Measurements from ENCODE around the gene TRPT1.

Gene TRPT1

DNA sequence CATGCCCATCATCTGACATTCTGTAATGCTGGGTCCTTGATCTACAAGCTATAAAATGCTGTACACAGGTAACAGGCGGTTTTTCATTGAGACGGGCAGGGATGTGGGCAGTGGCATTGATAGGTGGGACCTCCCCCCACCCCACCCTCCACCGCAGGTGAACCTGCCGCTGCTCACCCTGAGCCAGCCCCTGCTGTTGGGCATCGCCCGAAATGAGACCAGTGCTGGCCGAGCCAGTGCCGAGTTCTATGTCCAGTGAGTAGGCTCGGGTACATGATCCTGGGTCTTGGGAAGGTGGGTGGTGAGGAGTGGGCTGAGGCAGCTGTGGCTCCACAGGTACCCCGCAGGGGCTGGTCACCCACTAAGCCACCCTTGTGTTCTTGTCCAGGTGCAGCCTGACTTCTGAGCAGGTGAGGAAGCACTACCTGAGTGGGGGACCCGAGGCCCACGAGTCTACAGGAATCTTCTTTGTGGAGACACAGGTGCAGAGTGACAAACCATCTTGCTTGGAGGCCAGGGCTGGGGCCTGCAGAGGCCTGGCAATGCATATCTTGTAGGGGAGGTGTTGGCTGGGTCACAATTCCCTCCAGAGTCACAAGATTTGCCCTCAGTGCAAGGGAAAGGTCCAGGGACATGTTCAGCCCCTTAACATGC, 3.2 kb upstream of the TRPT1 start:
- no peak for ATAC-seq
- TF ChIP-seq ZFP3 (CRISPR knock-in tag; IDR thresholded peaks at IDR 0.05) = no peak
- TF ChIP-seq CSDC2 (CRISPR knock-in tag; IDR thresholded peaks at IDR 0.05) = no peak
- no peak for TF ChIP-seq ZNF70 (CRISPR knock-in tag; IDR thresholded peaks at IDR 0.05)
- no peak for TF ChIP-seq ZNF8 (CRISPR knock-in tag; IDR thresholded peaks at IDR 0.05)
- TF ChIP-seq ZC3H10 (CRISPR knock-in tag; IDR thresholded peaks at IDR 0.05) = no peak

DNA sequence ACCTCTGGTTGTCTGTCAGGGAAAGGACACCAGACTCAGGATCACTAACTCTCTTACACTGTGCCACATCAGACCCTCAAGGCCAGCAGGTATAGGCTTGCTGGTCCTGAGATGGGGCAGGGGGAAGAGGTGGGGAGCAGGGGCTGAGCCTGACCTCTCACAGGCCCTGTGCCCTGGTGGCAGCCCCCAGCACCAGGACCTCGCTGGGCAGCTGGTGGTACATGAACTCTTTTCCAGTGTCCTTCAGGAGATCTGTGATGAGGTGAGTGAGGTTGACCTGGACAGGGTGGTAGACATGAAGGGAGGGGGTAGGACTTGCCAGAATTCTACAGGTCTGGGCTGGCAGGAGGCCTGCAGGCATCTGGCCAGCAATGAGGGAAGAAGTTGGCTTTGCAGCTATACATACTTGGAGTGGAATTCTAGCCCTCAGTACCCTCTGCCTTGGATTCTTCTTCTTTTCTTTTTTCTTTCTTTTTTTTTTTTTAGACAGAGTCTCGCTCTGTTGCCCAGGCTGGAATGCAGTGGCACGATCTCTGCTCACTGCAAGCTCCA, 1.5 kb upstream of the TRPT1 start:
- no peak for ATAC-seq
- TF ChIP-seq ZNF565 (CRISPR knock-in tag; conservative IDR thresholded peaks at IDR 0.05; ENCODE audit: low read depth) (no peak), ESRRG (CRISPR knock-in tag; IDR thresholded peaks at IDR 0.05) (no peak), GLIS3 (CRISPR knock-in tag; IDR thresholded peaks at IDR 0.05) (no peak), ARNTL (CRISPR knock-in tag; IDR thresholded peaks at IDR 0.05; ENCODE audit: borderline replicate concordance, low read depth) (no peak), PPARA (CRISPR knock-in tag; IDR thresholded peaks at IDR 0.05; ENCODE audit: borderline replicate concordance) (no peak), TCF4 (CRISPR knock-in tag; IDR thresholded peaks at IDR 0.05; ENCODE audit: borderline replicate concordance) (no peak)

- peak; percentile 31 for ATAC-seq
- TF ChIP-seq TCF4 (CRISPR knock-in tag; IDR thresholded peaks at IDR 0.05; ENCODE audit: borderline replicate concordance) (no peak), PATZ1 (CRISPR knock-in tag; IDR thresholded peaks at IDR 0.05; ENCODE audit: borderline replicate concordance) (0 out of 2 replicates have a peak, but pooled peaks have one; percentile 20)
Measured at GRCh38 chr11:64226507-64227051, 593 bp upstream of the TRPT1 start.

DNA sequence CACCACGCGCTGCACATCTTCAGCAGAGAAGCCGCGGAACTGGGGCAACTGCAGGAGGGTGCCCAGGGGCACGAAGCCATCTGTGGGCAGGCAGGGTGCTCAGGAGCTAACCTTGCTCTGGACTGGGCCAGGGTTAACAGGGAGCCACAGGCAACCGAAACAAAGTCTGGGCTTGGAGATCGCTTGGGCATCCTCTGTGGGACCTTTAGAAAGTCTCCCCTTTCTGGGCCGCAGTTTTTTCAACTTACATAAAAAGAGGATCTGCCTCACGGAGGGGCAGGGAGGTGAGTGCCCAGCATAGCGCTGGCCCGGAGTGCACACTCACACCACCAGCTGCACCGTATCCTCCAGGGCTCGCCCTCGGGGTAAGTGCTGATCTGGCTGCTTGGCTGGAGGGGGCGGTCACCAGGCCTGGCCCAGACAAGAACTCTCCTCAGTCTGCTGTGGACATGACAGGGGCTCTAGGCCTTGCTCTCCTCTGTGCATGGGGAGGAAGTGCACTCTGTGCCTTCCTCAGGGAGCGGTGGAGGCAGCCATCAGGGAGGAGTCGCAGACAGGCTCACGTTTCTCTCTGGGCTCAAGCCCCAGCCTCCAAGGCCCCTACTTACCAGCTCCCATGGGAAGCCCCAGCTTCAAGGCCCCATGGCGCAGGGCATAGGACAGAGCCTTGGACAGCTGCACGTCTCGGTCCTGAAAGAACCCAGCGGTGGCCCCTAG, 937 bp downstream of the TRPT1 start:
- ATAC-seq = no peak; the same call in 2 of the 3 replicates
- TF ChIP-seq CSDC2 (CRISPR knock-in tag; IDR thresholded peaks at IDR 0.05) = no peak
- no peak for TF ChIP-seq ISL1 (CRISPR knock-in tag; IDR thresholded peaks at IDR 0.05)
- TF ChIP-seq, protein P1, sequence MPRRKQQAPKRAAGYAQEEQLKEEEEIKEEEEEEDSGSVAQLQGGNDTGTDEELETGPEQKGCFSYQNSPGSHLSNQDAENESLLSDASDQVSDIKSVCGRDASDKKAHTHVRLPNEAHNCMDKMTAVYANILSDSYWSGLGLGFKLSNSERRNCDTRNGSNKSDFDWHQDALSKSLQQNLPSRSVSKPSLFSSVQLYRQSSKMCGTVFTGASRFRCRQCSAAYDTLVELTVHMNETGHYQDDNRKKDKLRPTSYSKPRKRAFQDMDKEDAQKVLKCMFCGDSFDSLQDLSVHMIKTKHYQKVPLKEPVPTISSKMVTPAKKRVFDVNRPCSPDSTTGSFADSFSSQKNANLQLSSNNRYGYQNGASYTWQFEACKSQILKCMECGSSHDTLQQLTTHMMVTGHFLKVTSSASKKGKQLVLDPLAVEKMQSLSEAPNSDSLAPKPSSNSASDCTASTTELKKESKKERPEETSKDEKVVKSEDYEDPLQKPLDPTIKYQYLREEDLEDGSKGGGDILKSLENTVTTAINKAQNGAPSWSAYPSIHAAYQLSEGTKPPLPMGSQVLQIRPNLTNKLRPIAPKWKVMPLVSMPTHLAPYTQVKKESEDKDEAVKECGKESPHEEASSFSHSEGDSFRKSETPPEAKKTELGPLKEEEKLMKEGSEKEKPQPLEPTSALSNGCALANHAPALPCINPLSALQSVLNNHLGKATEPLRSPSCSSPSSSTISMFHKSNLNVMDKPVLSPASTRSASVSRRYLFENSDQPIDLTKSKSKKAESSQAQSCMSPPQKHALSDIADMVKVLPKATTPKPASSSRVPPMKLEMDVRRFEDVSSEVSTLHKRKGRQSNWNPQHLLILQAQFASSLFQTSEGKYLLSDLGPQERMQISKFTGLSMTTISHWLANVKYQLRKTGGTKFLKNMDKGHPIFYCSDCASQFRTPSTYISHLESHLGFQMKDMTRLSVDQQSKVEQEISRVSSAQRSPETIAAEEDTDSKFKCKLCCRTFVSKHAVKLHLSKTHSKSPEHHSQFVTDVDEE (CRISPR knock-in tag; IDR thresholded peaks at IDR 0.05) = no peak
- no peak for TF ChIP-seq OSR1 (CRISPR knock-in tag; IDR thresholded peaks at IDR 0.05)
- TF ChIP-seq PATZ1 (CRISPR knock-in tag; IDR thresholded peaks at IDR 0.05; ENCODE audit: borderline replicate concordance) = no peak
- no peak for TF ChIP-seq SNAI2 (CRISPR knock-in tag; IDR thresholded peaks at IDR 0.05)
- TF ChIP-seq ESRRG (CRISPR knock-in tag; IDR thresholded peaks at IDR 0.05) = no peak
- TF ChIP-seq ZC3H10 (CRISPR knock-in tag; IDR thresholded peaks at IDR 0.05) = no peak
- TF ChIP-seq ZNF8 (CRISPR knock-in tag; IDR thresholded peaks at IDR 0.05) = no peak

DNA sequence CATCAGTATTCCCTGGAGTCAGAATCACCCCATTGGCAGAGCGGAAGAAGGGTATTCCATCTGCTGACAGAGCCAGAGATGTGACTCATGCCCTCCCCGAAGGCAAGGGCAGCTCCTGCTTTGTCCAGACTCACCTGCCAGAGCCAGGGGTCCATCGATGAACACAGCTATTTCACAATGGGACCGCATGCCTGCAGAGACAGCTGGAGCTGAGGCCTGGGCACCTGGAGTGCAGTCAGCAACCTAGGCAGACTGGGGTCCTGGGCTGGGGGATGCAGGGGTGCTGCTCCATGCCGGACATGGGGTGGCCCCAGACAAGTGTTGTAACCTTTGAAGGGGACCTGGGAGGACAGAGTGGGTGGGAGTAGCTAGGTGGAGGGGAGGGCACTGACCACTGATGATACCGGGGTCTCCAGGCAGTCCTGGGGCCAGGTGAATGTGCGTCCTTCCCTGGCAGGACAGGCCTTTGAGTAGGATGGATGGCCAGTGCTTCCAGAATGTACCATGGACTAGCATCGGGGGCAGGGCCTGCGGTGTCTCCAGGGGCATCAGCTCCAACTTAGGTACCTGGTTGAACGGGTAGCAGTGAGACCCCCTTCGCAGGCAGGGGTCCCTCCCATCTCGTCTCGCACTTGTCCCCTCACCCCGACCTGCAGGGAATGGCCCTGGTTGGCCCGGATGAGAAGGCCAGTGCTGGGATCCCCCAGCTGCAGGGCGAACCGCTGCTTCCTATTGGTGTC, 1.7 kb downstream of the TRPT1 start:
- no peak for ATAC-seq

More for the DNA sequence above, 1.7 kb downstream of the TRPT1 start:
- TF ChIP-seq PPARA (CRISPR knock-in tag; IDR thresholded peaks at IDR 0.05; ENCODE audit: borderline replicate concordance) = no peak
